HG03469 (cell line): ENCODE results near the gene DACH2.

ENCODE experiments used
- ATAC-seq: cut with Tn5 transposase; IDR thresholded peaks from one replicate; pipeline ENCODE4 v1.9.1; 2021; ENCODE audit warnings: mild to moderate bottlenecking, moderate library complexity, moderate number of reproducible peaks; ENCODE audit not compliant: unreplicated experiment

Gene DACH2

GRCh38 chrX:86295293-86295692 lies 147.0 kb downstream of the DACH2 start:
- no peak for ATAC-seq

- no peak for ATAC-seq
These were observed 174.7 kb downstream of the DACH2 start for GRCh38 chrX:86322913-86323312.

GRCh38 chrX:86329174-86329573 lies 180.9 kb downstream of the DACH2 start:
- no peak for ATAC-seq

GRCh38 chrX:86348669-86349068 lies 200.4 kb downstream of the DACH2 start:
- no peak for ATAC-seq

- ATAC-seq: no peak
These were observed 200.9 kb downstream of the DACH2 start for GRCh38 chrX:86349115-86349514.

GRCh38 chrX:86369847-86370630 lies 221.8 kb downstream of the DACH2 start:
- ATAC-seq: no peak

- ATAC-seq: no peak
These were observed 222.7 kb downstream of the DACH2 start for GRCh38 chrX:86370927-86371326.

- ATAC-seq: no peak
These were observed 231.0 kb downstream of the DACH2 start for GRCh38 chrX:86379209-86379608.

- ATAC-seq: no peak
These were observed 235.7 kb downstream of the DACH2 start for GRCh38 chrX:86383681-86384540.

GRCh38 chrX:86407371-86407770 lies 259.1 kb downstream of the DACH2 start:
- ATAC-seq: no peak

- ATAC-seq: no peak
These were observed 273.5 kb downstream of the DACH2 start for GRCh38 chrX:86421771-86422170.

- ATAC-seq: no peak
These were observed 287.9 kb downstream of the DACH2 start for GRCh38 chrX:86436116-86436515.

- ATAC-seq: no peak
These were observed 307.2 kb downstream of the DACH2 start for GRCh38 chrX:86455495-86455894.

- no peak for ATAC-seq
These were observed 312.5 kb downstream of the DACH2 start for GRCh38 chrX:86460760-86461159.

GRCh38 chrX:86504297-86504696 lies 356.0 kb downstream of the DACH2 start:
- ATAC-seq: no peak

GRCh38 chrX:86507331-86507730 lies 359.1 kb downstream of the DACH2 start:
- ATAC-seq: no peak

- ATAC-seq: no peak
These were observed 431.5 kb downstream of the DACH2 start for GRCh38 chrX:86579777-86580176.

- no peak for ATAC-seq
These were observed 456.4 kb downstream of the DACH2 start for GRCh38 chrX:86604607-86605006.

- no peak for ATAC-seq
These were observed 548.7 kb downstream of the DACH2 start for GRCh38 chrX:86696951-86697350.

- ATAC-seq: no peak
These were observed 563.4 kb downstream of the DACH2 start for GRCh38 chrX:86711531-86712180.

GRCh38 chrX:86714441-86714840 lies 566.2 kb downstream of the DACH2 start:
- no peak for ATAC-seq

GRCh38 chrX:86724277-86724676 lies 576.0 kb downstream of the DACH2 start:
- no peak for ATAC-seq
